Ovary (tissue), 3 donors: ENCODE results near the gene TUG1.

Experiments used
- CTCF ChIP-seq, 3 donors: fragments of 450-650 bp in 2 of 3; fragments of 200-600 bp in 1 of 3; IDR thresholded peaks; one replicate each; pipeline versions ENCODE4 v1.5.1 to v1.8.0; 2016 to 2022; ENCODE audit warnings: antibody characterized with exemption in 3 of 3, mild to moderate bottlenecking in 1 of 3
- EP300 ChIP-seq: sonication (generic); formaldehyde crosslinking; IDR thresholded peaks from one replicate; pipeline ENCODE4 v1.6.1; 2017; ENCODE audit warnings: antibody characterized with exemption
- POLR2A ChIP-seq: fragments of 450-650 bp; IDR thresholded peaks from one replicate; pipeline ENCODE4 v1.6.1; 2017; ENCODE audit warnings: antibody characterized with exemption, mild to moderate bottlenecking, moderate library complexity
- donor health status: DM: no; HTN: no; CAD: no.

- TF ChIP-seq CTCF (IDR thresholded peaks at IDR 0.05), result no peak
- TF ChIP-seq EP300, result no peak
- TF ChIP-seq POLR2A, result no peak
Observed at GRCh38 chr22:30944986-30945385, 24.1 kb upstream of the TUG1 start.
